Measurements from ENCODE around the gene HMG20A.
A peak's percentile ranks its signal among the peaks of the same experiment; 100 is the strongest.

HMG20A gene

DNA sequence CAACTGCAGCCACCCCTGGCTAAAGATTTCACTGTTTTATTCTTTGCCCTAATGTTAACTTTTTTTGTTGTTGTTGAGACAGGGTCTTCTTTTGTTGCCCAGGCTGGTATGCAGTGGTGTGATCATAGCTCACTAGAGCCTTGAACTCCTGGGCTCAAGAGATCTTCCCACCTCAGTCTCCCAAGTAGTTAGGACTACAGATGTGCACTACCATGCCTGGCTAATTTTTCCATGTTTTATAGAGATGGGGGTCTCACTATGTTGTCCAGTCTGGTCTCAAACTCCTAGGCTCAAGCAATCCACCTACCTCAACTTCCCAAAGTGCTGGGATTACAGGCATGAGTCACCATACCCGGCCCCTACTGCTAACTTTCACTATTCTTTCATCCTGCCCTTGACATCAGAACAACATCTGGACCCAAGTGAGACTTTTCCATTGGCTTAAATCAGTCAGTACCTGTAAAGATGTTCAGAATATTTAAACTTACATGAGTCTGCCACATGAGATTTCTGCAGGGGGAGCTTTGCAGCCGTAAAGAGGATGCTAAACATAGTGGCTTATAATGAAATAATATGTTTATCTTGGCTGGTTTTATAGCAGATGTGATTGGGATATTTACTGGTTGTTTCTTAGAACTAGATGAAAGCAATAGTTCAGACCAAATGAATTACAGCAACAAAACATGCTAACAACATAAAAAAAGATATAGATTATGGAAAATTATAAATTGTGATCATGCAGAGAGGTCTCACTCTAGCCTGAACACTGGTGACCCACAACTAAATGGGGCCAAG lies 73.6 kb downstream of the HMG20A start:
- H3K9ac ChIP-seq (ENCODE audit: low read length): no peak overlapping the region
- no peaks in the 10 kb centered on the region for H3K27me3 ChIP-seq (replicated peaks; ENCODE audit: control insufficient read depth, insufficient read depth, low read length)
- no peak overlapping the region for H3K4me3 ChIP-seq (ENCODE audit: low read length)
- H3K4me1 ChIP-seq (ENCODE audit: control insufficient read depth, insufficient read depth, low read length): peaks cover 47% of the 10 kb centered on the region
- H3K36me3 ChIP-seq (ENCODE audit: control insufficient read depth, insufficient read depth, low read length, severe bottlenecking): no peaks in the 10 kb centered on the region
- no peak for DNase-seq (ENCODE audit: low read depth)
- H3K9me3 ChIP-seq (ENCODE audit: control insufficient read depth, low read length): no peaks in the 10 kb centered on the region

DNA sequence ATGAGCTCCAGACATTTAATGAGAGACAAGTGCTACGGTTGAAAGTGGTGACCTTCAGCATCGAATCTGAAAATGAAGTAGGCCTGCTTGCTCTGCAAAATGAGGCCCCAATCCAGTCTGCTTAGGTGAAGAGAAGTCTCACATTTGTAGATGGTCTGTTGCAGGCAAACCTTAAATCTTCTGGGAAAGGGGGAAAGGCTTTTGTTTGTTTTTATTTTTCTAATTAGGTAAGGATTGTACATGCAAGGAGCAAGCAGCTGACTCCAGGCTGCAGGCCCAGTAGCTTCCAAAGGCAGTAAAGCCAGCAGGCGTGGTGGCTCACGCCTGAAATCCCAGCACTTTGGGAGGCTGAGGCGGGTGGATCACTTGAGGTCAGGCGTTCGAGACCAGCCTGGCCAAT lies 74.3 kb downstream of the HMG20A start:
- H3K9ac ChIP-seq (ENCODE audit: low read length): no peak overlapping the region
- no peaks in the 10 kb centered on the region for H3K36me3 ChIP-seq (ENCODE audit: control insufficient read depth, insufficient read depth, low read length, severe bottlenecking)
- H3K9me3 ChIP-seq (ENCODE audit: control insufficient read depth, low read length): no peaks in the 10 kb centered on the region
- peaks cover 48% of the 10 kb centered on the region for H3K4me1 ChIP-seq (ENCODE audit: control insufficient read depth, insufficient read depth, low read length)
- H3K27me3 ChIP-seq (replicated peaks; ENCODE audit: control insufficient read depth, insufficient read depth, low read length): no peaks in the 10 kb centered on the region
- no peak overlapping the region for H3K4me3 ChIP-seq (ENCODE audit: low read length)
- no peak for DNase-seq (ENCODE audit: low read depth)

DNA sequence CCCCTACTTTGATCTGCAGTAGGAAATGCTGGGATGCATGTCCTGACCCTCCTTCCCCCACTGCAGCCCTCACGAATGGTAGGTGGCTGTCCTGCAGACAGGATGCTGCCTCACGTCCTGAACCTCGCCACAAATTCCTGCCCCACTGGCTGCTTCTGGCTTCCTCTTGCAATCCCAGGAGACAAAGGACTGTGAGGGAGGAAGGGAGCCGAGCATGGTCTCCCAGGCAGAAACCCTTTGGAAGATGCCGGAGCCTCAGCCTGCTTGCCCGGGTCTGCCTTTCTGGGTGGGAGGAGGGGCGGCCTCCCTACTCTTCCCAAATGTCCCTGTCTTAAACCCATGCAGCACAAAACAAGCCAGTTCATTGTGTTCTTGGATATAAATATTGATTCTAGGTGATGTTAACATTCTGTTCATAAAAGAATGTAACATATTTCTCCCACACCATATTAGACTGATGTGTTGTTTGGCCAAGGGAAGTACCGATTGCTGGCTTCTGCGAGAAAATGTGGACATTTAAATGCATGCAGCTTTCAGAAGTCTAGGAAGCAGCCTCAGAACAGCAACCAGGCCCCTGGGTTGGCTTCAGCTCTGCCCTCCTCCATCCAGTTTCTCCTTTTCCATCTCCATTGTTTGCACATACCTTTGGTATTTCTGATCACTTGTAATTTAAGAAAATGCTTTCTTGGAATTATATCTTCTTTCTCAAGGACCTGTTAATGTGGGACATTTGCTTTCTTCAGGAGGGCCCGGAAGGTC lies 75.3 kb downstream of the HMG20A start:
- H3K27me3 ChIP-seq (replicated peaks; ENCODE audit: control insufficient read depth, insufficient read depth, low read length): no peaks in the 10 kb centered on the region
- DNase-seq (ENCODE audit: low read depth): peak; percentile 72
- H3K9ac ChIP-seq (ENCODE audit: low read length): peak overlapping the region; percentile 61
- H3K36me3 ChIP-seq (ENCODE audit: control insufficient read depth, insufficient read depth, low read length, severe bottlenecking): no peaks in the 10 kb centered on the region
- peaks cover 48% of the 10 kb centered on the region for H3K4me1 ChIP-seq (ENCODE audit: control insufficient read depth, insufficient read depth, low read length)
- peak overlapping the region; percentile 56 for H3K4me3 ChIP-seq (ENCODE audit: low read length)
- H3K9me3 ChIP-seq (ENCODE audit: control insufficient read depth, low read length): no peaks in the 10 kb centered on the region

DNA sequence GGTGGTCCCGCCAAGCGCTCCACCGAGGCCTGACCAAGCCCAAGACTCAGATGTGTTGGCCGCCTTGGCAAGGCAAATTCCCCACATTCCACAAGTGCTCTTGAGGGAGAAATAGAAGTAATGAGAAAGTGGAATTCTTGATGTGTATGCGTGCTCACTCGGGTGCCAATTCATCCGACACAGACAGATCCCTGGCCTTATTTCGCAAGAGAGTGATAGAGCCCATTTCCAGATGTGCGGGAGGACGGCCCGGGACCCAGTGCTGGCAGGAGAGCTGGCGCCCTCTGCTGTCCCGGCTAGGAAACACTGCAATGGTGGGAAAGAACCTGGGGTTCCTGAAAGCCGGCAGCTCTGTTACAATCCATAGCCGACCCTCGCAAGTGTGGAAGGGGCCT lies 76.0 kb downstream of the HMG20A start:
- Histone ChIP-seq H3K4me3 (ENCODE audit: low read length) (peak overlapping the region; percentile 66), H3K36me3 (ENCODE audit: control insufficient read depth, insufficient read depth, low read length, severe bottlenecking) (no peaks in the 10 kb centered on the region), H3K9ac (ENCODE audit: low read length) (peak overlapping the region; percentile 86), H3K27me3 (replicated peaks; ENCODE audit: control insufficient read depth, insufficient read depth, low read length) (no peaks in the 10 kb centered on the region), H3K9me3 (ENCODE audit: control insufficient read depth, low read length) (no peaks in the 10 kb centered on the region), H3K4me1 (ENCODE audit: control insufficient read depth, insufficient read depth, low read length) (peaks cover 54% of the 10 kb centered on the region)
- DNase-seq (ENCODE audit: low read depth): peak; percentile 99

DNA sequence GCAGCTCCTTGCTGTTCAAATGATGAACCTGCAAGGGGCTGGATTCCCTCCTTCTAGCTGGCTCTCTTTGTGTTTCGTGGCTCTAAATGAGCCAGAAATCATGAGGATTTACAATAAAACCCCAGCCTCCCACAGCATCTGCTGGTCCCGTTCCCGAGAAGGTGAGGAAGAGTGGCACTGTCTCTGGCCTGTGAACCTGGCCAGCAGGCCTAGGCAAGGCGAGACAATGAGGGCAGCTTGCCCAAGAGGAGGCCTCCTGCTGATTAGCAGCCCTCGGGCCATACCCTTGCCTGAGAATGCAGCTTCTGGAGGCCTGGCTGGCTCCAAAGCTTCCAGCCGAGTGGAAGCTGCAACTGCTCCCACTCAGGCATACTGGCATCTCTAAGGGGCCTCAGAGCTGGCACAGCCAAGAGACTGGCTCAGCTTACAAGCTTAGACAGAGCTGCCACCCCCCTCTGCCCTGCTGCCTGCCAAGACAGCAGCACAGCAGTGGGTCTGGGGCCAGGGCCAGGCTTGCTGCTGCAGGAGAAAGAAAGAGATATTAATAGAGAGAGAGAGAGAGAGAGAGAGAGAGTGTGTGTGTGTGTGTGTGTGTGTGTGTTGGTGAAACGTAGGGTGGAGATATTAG lies 76.5 kb downstream of the HMG20A start:
- Histone ChIP-seq H3K27me3 (replicated peaks; ENCODE audit: control insufficient read depth, insufficient read depth, low read length) (no peaks in the 10 kb centered on the region), H3K4me3 (ENCODE audit: low read length) (peak overlapping the region; percentile 66), H3K4me1 (ENCODE audit: control insufficient read depth, insufficient read depth, low read length) (peaks cover 55% of the 10 kb centered on the region), H3K9me3 (ENCODE audit: control insufficient read depth, low read length) (no peaks in the 10 kb centered on the region), H3K36me3 (ENCODE audit: control insufficient read depth, insufficient read depth, low read length, severe bottlenecking) (no peaks in the 10 kb centered on the region), H3K9ac (ENCODE audit: low read length) (peak overlapping the region; percentile 86)
- peak; percentile 86 for DNase-seq (ENCODE audit: low read depth)

DNA sequence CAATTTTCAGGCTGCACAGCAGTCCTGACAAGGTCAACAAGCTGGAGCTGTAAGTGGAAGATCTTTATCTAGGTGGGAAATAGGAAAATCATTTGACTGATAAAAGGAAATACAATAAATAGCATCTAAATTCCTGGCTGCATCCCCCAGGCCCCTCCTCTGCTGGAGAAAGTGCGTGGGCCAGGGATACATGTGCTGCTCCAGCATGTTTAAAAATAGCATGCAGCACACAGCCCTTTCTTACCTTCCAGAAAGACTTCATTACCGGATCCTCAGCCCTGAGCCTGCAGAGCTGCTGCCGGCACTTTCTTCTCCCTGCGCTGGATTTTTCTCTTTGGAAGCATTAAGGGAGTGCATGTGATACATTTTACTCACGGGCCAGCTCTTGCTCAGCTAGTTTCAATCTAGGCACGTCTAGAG lies 77.3 kb downstream of the HMG20A start:
- Histone ChIP-seq H3K9ac (ENCODE audit: low read length) (peak overlapping the region; percentile 86), H3K4me1 (ENCODE audit: control insufficient read depth, insufficient read depth, low read length) (peaks cover 55% of the 10 kb centered on the region), H3K27me3 (replicated peaks; ENCODE audit: control insufficient read depth, insufficient read depth, low read length) (no peaks in the 10 kb centered on the region), H3K9me3 (ENCODE audit: control insufficient read depth, low read length) (no peaks in the 10 kb centered on the region), H3K4me3 (ENCODE audit: low read length) (peak overlapping the region; percentile 34), H3K36me3 (ENCODE audit: control insufficient read depth, insufficient read depth, low read length, severe bottlenecking) (no peaks in the 10 kb centered on the region)
- DNase-seq (ENCODE audit: low read depth): peak; percentile 41

DNA sequence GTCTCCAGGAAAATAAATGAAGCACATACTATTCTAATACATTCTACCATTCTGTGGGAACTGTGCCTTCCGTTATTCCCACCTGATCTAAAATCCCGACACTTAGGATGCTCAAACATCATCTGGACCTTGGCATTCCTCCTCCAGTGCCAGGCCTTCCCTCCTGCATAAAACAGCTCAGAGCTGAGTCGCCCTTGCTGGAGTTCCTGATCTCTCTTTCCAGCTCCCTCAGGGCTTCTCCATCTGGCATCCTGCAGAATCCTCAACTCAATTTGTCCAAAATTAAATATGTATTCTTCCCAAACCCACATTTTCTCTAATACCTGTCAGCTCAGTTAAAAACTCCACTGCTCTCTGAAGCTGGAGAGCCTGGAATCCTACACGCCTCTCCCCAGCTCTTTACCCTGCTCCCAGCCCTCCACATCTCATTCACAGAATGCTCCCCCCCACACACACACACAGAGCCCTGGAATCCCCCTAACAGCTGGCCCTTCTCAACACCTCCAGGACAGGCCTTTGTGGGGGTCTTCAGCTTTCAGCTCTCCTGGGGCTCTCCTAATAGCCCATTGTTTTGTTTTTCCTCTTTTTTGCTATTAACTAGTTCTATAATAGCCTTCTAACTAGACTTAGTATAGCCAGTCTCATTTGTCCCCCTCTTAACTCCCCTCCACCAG lies 78.5 kb downstream of the HMG20A start:
- no peaks in the 10 kb centered on the region for H3K27me3 ChIP-seq (replicated peaks; ENCODE audit: control insufficient read depth, insufficient read depth, low read length)
- H3K4me3 ChIP-seq (ENCODE audit: low read length): no peak overlapping the region
- DNase-seq (ENCODE audit: low read depth): no peak
- H3K9me3 ChIP-seq (ENCODE audit: control insufficient read depth, low read length): no peaks in the 10 kb centered on the region
- peaks cover 55% of the 10 kb centered on the region for H3K4me1 ChIP-seq (ENCODE audit: control insufficient read depth, insufficient read depth, low read length)
- H3K36me3 ChIP-seq (ENCODE audit: control insufficient read depth, insufficient read depth, low read length, severe bottlenecking): no peaks in the 10 kb centered on the region
- no peak overlapping the region for H3K9ac ChIP-seq (ENCODE audit: low read length)

DNA sequence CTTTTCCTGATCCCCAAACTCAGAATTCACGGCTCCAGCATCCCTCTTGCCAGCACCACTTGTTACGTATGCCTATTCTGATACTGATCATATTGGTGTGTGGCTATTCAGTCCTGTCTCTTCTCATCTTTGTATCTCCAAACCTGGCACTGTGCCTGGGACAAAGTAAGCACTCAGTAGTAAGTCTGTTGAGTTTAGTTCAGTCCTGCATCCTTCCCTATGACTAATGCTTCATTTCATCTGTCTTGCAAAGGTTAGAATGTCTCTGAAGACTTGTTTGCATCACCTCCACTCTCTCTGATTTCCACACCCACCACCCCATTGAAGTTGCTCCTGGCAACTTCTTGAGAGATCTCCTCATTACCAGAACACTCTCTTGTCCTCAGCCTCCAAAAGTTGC lies 80.3 kb downstream of the HMG20A start:
- H3K36me3 ChIP-seq (ENCODE audit: control insufficient read depth, insufficient read depth, low read length, severe bottlenecking): no peaks in the 10 kb centered on the region
- no peaks in the 10 kb centered on the region for H3K9me3 ChIP-seq (ENCODE audit: control insufficient read depth, low read length)
- peaks cover 39% of the 10 kb centered on the region for H3K4me1 ChIP-seq (ENCODE audit: control insufficient read depth, insufficient read depth, low read length)
- H3K4me3 ChIP-seq (ENCODE audit: low read length): no peak overlapping the region
- H3K9ac ChIP-seq (ENCODE audit: low read length): no peak overlapping the region
- peak; percentile 45 for DNase-seq (ENCODE audit: low read depth)
- no peaks in the 10 kb centered on the region for H3K27me3 ChIP-seq (replicated peaks; ENCODE audit: control insufficient read depth, insufficient read depth, low read length)

DNA sequence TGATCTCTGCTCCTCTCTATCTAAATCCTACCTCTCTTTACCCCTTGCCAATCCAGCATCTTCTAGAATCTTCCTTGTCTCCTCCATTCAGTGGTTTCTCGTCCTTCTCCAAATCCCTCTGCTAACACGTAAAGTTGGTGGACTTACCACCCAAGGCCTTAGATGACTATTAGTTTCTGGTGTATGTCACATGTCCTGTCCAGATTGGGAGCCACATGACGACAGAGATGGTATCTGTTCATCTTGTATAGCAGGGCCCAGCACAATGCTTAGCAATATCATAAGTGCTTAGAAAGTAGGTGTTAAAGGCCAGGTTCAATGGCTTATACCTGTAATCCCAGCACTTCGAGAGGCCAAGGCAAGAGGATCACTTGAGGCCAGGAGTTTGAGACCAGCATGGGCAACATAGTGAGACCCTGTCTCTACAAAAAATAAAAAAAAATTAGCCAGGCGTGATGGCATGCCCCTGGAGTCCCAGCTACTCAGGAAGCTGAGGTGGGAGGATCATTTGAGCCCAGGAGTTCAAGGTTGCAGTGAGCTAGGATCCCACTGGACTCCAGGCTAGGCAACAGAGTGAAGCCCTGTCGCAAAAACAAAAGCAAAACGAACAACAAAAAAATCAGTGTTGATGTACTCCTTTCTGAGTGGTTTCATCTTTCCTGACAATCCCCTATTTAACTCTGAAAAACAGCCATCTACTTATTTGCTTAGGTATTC lies 81.8 kb downstream of the HMG20A start:
- no peak for DNase-seq (ENCODE audit: low read depth)
- Histone ChIP-seq H3K36me3 (ENCODE audit: control insufficient read depth, insufficient read depth, low read length, severe bottlenecking) (no peaks in the 10 kb centered on the region), H3K9me3 (ENCODE audit: control insufficient read depth, low read length) (no peaks in the 10 kb centered on the region), H3K4me1 (ENCODE audit: control insufficient read depth, insufficient read depth, low read length) (peaks cover 37% of the 10 kb centered on the region), H3K9ac (ENCODE audit: low read length) (no peak overlapping the region), H3K27me3 (replicated peaks; ENCODE audit: control insufficient read depth, insufficient read depth, low read length) (no peaks in the 10 kb centered on the region), H3K4me3 (ENCODE audit: low read length) (no peak overlapping the region)

DNA sequence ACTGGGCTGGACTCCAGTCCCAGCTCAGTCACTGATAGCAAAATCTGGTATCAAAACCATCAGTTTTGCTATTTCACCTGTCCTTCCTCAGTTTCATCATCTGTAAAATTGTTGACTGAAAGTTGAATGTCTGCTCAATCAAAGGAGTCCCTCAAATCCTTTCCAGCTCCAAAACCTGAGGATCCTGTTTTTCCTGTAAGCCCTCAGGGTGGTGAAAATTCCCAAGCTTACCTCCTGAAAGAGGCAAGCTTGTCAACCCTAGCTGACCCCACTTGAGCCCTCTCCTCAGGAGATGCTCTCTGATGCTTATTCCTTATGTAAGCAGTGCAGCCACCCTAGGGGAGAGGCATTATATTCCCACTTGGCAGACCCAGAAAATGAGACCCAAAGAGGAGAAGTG lies 82.6 kb downstream of the HMG20A start:
- Histone ChIP-seq H3K9me3 (ENCODE audit: control insufficient read depth, low read length) (no peaks in the 10 kb centered on the region), H3K4me3 (ENCODE audit: low read length) (no peak overlapping the region), H3K4me1 (ENCODE audit: control insufficient read depth, insufficient read depth, low read length) (peaks cover 37% of the 10 kb centered on the region), H3K27me3 (replicated peaks; ENCODE audit: control insufficient read depth, insufficient read depth, low read length) (no peaks in the 10 kb centered on the region), H3K9ac (ENCODE audit: low read length) (no peak overlapping the region), H3K36me3 (ENCODE audit: control insufficient read depth, insufficient read depth, low read length, severe bottlenecking) (no peaks in the 10 kb centered on the region)
- no peak for DNase-seq (ENCODE audit: low read depth)
